GM06990 (cell line): ENCODE results near the gene SCGB1D1.

ENCODE experiments used
- DNase-seq: peaks from one replicate; pipeline ENCODE4 v3.0.0-alpha.2; 2011; ENCODE audit not compliant: insufficient read length; ENCODE audit errors: extremely low read depth
- H3K27me3 ChIP-seq: replicated peaks from 2 replicates; pipeline ENCODE4 v1.6.0; 2011; ENCODE audit warnings: low read length; ENCODE audit not compliant: control insufficient read depth, insufficient read depth
- H3K36me3 ChIP-seq: 2 replicates; pipeline ENCODE4 v1.5.1; 2011; ENCODE audit warnings: low read length; ENCODE audit not compliant: control insufficient read depth, insufficient read depth
- H3K4me3 ChIP-seq: replicated peaks from 2 replicates; pipeline ENCODE4 v1.5.1; 2011; ENCODE audit warnings: low read depth, mild to moderate bottlenecking, control low read depth, low read length
- CTCF ChIP-seq: IDR thresholded peaks from 2 replicates; pipeline ENCODE4 v1.5.1; 2011; ENCODE audit warnings: low read length, control low read depth, mild to moderate bottlenecking, inconsistent platforms; ENCODE audit not compliant: insufficient read depth, poor library complexity, severe bottlenecking

SCGB1D1 gene

DNA sequence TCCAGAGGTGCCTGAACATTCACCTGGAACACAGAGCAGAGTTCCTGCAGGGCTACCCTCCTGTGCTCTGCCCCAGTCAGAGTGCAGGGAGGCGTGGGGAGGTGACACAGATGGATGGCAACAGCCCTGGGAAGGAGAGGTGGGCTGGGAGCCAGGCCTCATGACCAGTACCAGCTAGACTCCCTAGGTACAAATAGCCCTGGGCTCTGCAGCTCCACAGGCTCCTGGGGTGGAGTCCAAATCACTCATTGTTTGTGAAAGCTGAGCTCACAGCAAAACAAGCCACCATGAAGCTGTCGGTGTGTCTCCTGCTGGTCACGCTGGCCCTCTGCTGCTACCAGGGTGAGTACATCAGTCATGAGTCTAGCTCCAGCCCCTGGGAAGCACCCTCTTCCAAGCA is 52.0 kb downstream of the SCGB1D1 start, which contains the start of gene SCGB1D2:
Gene SCGB1D2, plus strand, starts transcription at position 219 of the 400 bp plus-strand sequence. Its CDS starts 69 bp downstream, at position 288.
- no peak for DNase-seq
- no peak for TF ChIP-seq CTCF

More for the DNA sequence above, 52.0 kb downstream of the SCGB1D1 start, which contains the start of gene SCGB1D2:
- Histone ChIP-seq H3K27me3 (0 out of 2 replicates have a peak, but pooled peaks cover 2% of the 10 kb centered on the region), H3K36me3 (no peaks in the 10 kb centered on the region), H3K4me3 (no peak within 1 kb of the TSS)
